ENCODE results near the gene MAPK12. TPM values are rescaled to one million over a fixed set of nuclear protein-coding genes. Genes with fewer than 3 reads are reported as not detected.

The MAPK12 gene
- total RNA-seq, 4 donors from 2014 or later, result 10.1 to 18.4 (median 14.0) TPM

- H3K9me3 ChIP-seq, result no peaks in the 10 kb centered on the region
- ATAC-seq, result no peak
- H3K27me3 ChIP-seq, result no peaks in the 10 kb centered on the region
- WGBS, 2 donors (ENCODE audit: low coverage in 1 of 2), result no CpG with 5 or more reads among the region's 11 CpGs
- TF ChIP-seq EP300 (IDR thresholded peaks at IDR 0.05) (no peak), POLR2AphosphoS5 (IDR thresholded peaks at IDR 0.05) (no peak), POLR2A (IDR thresholded peaks at IDR 0.05) (no peak), CTCF (IDR thresholded peaks at IDR 0.05) (no peak)
- peak overlapping the region in 3 of 4 donors; percentile 82 to 83 (median 82) for H3K27ac ChIP-seq
- peaks cover 0 to 33% of the 10 kb centered on the region in 2 donors for H3K36me3 ChIP-seq
- H3K4me3 ChIP-seq, result peak overlapping the region in 1 of 2 donors; percentile 74
- H3K4me1 ChIP-seq, result peaks cover 0 to 70% (median 32%) of the 10 kb centered on the region in 3 donors
Observed at GRCh38 chr22:50250249-50250554, 11.3 kb downstream of the MAPK12 start.

- no CpG with 5 or more reads among the region's 32 CpGs for WGBS, 2 donors (ENCODE audit: low coverage in 1 of 2)
Observed at GRCh38 chr22:50249341-50250248, 11.9 kb downstream of the MAPK12 start.

GRCh38 chr22:50248196-50249081, 13.0 kb downstream of the MAPK12 start:
- H3K36me3 ChIP-seq, result peaks cover 0 to 26% of the 10 kb centered on the region in 2 donors
- TF ChIP-seq POLR2A (IDR thresholded peaks at IDR 0.05) (no peak), POLR2AphosphoS5 (IDR thresholded peaks at IDR 0.05) (no peak), CTCF (IDR thresholded peaks at IDR 0.05) (no peak), EP300 (IDR thresholded peaks at IDR 0.05) (no peak)
- H3K4me3 ChIP-seq, result no peak overlapping the region
- peaks cover 0 to 79% (median 32%) of the 10 kb centered on the region in 3 donors for H3K4me1 ChIP-seq
- 90% methylated on average over 2 of the region's 29 CpGs; no CpG with 5 or more reads in 1 of the 2 donors for WGBS, 2 donors (ENCODE audit: low coverage in 1 of 2)
- no peaks in the 10 kb centered on the region for H3K27me3 ChIP-seq
- H3K9me3 ChIP-seq, result no peaks in the 10 kb centered on the region
- no peak for ATAC-seq
- no peak overlapping the region for H3K27ac ChIP-seq

More at GRCh38 chr22:50249341-50250248, 11.9 kb downstream of the MAPK12 start:
- peaks cover 0 to 28% of the 10 kb centered on the region in 2 donors for H3K36me3 ChIP-seq
- TF ChIP-seq POLR2A (IDR thresholded peaks at IDR 0.05) (no peak), EP300 (IDR thresholded peaks at IDR 0.05) (no peak), POLR2AphosphoS5 (IDR thresholded peaks at IDR 0.05) (no peak), CTCF (IDR thresholded peaks at IDR 0.05) (no peak)
- no peak overlapping the region for H3K4me3 ChIP-seq
- H3K27me3 ChIP-seq, result no peaks in the 10 kb centered on the region
- no peak overlapping the region for H3K27ac ChIP-seq
- ATAC-seq, result no peak
- no peaks in the 10 kb centered on the region for H3K9me3 ChIP-seq
- peaks cover 0 to 70% (median 32%) of the 10 kb centered on the region in 3 donors for H3K4me1 ChIP-seq

- H3K27me3 ChIP-seq, result no peaks in the 10 kb centered on the region
- H3K4me1 ChIP-seq, result peaks cover 0 to 86% (median 37%) of the 10 kb centered on the region in 3 donors
- H3K9me3 ChIP-seq, result no peaks in the 10 kb centered on the region
- H3K27ac ChIP-seq, result no peak overlapping the region
- no peak for TF ChIP-seq CTCF (IDR thresholded peaks at IDR 0.05)
- no peak for TF ChIP-seq EP300 (IDR thresholded peaks at IDR 0.05)
- TF ChIP-seq POLR2A (IDR thresholded peaks at IDR 0.05), result no peak
- no peak for TF ChIP-seq POLR2AphosphoS5 (IDR thresholded peaks at IDR 0.05)
- no peak for ATAC-seq
- H3K4me3 ChIP-seq, result no peak overlapping the region
- no CpG with 5 or more reads among the region's 16 CpGs for WGBS, 2 donors (ENCODE audit: low coverage in 1 of 2)
- H3K36me3 ChIP-seq, result peaks cover 0 to 26% of the 10 kb centered on the region in 2 donors
Observed at GRCh38 chr22:50247748-50248147, 13.7 kb downstream of the MAPK12 start.
